ENCODE results near the gene NCMAP. TPM values are rescaled to one million over a fixed set of nuclear protein-coding genes. Genes with fewer than 3 reads are reported as not detected.

NCMAP gene
- total RNA-seq, 1 donor from 2014 or later = 1.3 TPM

DNA sequence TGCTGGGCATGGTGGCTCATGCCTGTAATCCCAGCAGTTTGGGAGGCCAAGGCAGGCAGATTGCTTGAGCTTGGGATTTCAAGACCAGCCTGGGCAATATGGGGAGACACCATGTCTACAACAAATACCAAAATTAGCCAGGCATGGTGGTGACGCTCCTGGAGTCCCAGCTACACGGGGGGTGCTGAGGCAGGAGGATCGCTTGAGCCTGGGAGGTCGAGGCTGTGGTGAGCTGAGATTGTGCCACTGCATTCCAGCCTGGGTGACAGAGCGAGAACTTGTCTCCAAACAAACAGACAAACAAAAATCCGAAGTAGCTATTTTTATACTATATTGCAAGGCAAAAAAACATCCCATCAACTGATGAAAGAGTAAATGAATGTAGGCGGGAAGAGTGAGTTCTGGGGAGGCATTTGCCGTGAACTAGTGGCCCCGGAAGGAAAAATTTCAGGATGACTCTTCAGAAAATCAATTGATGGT, 40.6 kb downstream of the NCMAP start:
- Mint-ChIP-seq H3K4me1 (ENCODE audit: low read depth) (peaks cover 3% of the 10 kb centered on the region), H3K4me3 (ENCODE audit: low read depth) (no peak overlapping the region), H3K36me3 (ENCODE audit: insufficient read depth) (no peaks in the 10 kb centered on the region), H3K27ac (no peak overlapping the region), H3K27me3 (no peaks in the 10 kb centered on the region), H3K9me3 (ENCODE audit: low read depth) (no peaks in the 10 kb centered on the region)
- DNase-seq (ENCODE audit: low spot score, unreplicated experiment) = no peak
- TF ChIP-seq, protein P1, sequence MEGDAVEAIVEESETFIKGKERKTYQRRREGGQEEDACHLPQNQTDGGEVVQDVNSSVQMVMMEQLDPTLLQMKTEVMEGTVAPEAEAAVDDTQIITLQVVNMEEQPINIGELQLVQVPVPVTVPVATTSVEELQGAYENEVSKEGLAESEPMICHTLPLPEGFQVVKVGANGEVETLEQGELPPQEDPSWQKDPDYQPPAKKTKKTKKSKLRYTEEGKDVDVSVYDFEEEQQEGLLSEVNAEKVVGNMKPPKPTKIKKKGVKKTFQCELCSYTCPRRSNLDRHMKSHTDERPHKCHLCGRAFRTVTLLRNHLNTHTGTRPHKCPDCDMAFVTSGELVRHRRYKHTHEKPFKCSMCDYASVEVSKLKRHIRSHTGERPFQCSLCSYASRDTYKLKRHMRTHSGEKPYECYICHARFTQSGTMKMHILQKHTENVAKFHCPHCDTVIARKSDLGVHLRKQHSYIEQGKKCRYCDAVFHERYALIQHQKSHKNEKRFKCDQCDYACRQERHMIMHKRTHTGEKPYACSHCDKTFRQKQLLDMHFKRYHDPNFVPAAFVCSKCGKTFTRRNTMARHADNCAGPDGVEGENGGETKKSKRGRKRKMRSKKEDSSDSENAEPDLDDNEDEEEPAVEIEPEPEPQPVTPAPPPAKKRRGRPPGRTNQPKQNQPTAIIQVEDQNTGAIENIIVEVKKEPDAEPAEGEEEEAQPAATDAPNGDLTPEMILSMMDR (IDR thresholded peaks at IDR 0.05; ENCODE audit: unreplicated experiment) = no peak

DNA sequence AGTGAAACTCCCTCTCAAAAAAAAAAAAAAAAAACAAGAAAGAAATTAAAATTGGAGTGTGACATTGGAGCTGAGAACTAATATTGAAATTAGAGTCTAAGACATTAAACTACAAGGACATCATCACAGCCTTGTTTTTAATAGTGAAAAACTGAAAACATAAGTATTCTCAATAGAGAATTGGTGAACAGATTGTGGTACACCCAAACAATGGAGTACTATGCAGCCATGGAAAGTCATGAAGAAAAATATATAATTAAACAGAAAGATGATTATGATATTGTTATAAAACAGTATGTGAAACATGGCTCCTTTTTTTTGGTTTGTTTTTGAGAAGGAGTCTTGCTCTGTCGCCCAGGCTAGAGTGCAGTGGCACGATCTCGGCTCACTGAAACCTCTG, 43.4 kb downstream of the NCMAP start:
- no peaks in the 10 kb centered on the region for H3K9me3 Mint-ChIP-seq (ENCODE audit: low read depth)
- H3K4me3 Mint-ChIP-seq (ENCODE audit: low read depth) = no peak overlapping the region
- DNase-seq (ENCODE audit: low spot score, unreplicated experiment) = no peak
- H3K27me3 Mint-ChIP-seq = no peaks in the 10 kb centered on the region
- H3K4me1 Mint-ChIP-seq (ENCODE audit: low read depth) = no peaks in the 10 kb centered on the region
- no peak overlapping the region for H3K27ac Mint-ChIP-seq
- H3K36me3 Mint-ChIP-seq (ENCODE audit: insufficient read depth) = no peaks in the 10 kb centered on the region
- TF ChIP-seq, protein P1 (IDR thresholded peaks at IDR 0.05; ENCODE audit: unreplicated experiment) = no peak

DNA sequence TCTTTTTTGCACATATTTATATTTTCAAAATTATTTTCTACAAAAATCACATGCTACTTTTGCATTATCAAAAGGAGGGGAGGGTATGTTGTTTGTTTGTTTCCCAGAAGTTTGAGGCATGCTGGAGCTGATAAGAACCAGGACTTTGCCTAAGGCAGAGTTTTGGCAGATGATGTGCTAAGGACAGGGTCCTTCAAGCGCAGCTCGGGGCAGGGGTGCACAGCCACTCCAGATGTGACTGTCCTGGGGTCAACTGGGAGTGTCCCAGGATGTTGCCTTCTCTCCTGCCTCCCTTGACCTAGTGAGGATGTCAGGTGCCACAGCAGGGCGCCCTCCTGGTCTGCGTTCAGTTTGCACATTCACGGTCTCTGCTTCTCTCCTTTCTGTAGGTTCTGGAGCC, 44.7 kb downstream of the NCMAP start:
- Mint-ChIP-seq H3K4me3 (ENCODE audit: low read depth) (no peak overlapping the region), H3K36me3 (ENCODE audit: insufficient read depth) (no peaks in the 10 kb centered on the region), H3K9me3 (ENCODE audit: low read depth) (no peaks in the 10 kb centered on the region), H3K27me3 (no peaks in the 10 kb centered on the region), H3K27ac (no peak overlapping the region), H3K4me1 (ENCODE audit: low read depth) (no peaks in the 10 kb centered on the region)
- DNase-seq (ENCODE audit: low spot score, unreplicated experiment) = no peak
- TF ChIP-seq, protein P1 (IDR thresholded peaks at IDR 0.05; ENCODE audit: unreplicated experiment) = no peak

DNA sequence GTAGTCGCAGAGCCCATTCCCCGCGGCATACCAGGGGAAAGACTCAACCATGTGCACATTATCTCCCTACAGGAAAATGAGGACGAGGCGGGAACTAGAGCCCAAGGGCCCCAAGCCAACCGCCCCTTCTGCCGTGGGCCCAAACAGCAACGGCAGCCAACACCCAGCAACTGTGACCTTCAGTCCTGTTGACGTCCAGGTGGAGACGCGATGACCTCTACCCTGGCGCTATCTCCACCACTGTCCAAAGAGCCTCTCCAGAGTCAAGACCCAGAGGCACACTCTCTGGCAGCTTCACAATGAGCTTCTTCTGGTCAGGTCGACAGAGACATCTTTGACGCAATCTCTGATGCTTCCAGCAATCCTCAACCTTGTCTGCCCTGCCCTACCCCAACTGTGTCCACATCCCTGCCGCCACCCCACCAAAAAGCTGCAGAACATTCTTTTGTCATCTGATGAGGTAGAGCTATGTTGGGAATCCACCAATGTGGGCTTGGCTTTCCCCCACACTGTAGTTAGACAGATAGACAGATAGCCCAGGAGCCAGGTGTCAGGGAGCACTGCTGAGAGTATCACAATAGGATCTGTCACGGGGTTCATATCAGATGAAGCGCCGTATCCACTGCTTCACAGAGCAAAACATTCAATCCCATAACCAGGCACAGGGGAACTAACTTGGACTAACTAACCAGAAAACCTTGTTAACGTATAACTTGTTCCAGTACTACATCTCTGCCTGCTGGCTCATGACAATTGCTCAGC, 49.8 kb downstream of the NCMAP start:
- Mint-ChIP-seq H3K4me3 (ENCODE audit: low read depth) (no peak overlapping the region), H3K27ac (no peak overlapping the region)
- TF ChIP-seq, protein P1 (IDR thresholded peaks at IDR 0.05; ENCODE audit: unreplicated experiment) = no peak

DNA sequence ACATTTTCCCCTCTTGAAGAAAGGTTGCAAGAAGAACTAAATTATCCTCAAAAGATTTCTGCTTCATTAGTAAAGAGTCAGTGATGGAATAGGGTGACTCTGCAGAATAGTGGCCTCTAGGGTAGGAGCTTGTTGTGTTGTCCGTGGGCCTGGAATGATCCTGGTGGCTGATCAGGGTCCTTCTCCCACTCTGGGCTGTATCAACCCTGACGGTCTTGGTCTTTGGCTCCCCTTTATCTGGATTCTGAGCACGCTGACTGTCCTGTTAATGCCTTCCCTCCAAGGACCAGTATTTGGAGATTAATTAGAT, 50.4 kb downstream of the NCMAP start:
- no peaks in the 10 kb centered on the region for H3K9me3 Mint-ChIP-seq (ENCODE audit: low read depth)
- no peaks in the 10 kb centered on the region for H3K27me3 Mint-ChIP-seq
- no peak overlapping the region for H3K27ac Mint-ChIP-seq
- TF ChIP-seq, protein P1 (IDR thresholded peaks at IDR 0.05; ENCODE audit: unreplicated experiment) = no peak
- H3K4me1 Mint-ChIP-seq (ENCODE audit: low read depth) = no peaks in the 10 kb centered on the region
- H3K36me3 Mint-ChIP-seq (ENCODE audit: insufficient read depth) = no peaks in the 10 kb centered on the region
- H3K4me3 Mint-ChIP-seq (ENCODE audit: low read depth) = no peak overlapping the region
- no peak for DNase-seq (ENCODE audit: low spot score, unreplicated experiment)

More for the DNA sequence above, 49.8 kb downstream of the NCMAP start:
- no peaks in the 10 kb centered on the region for H3K27me3 Mint-ChIP-seq
- no peaks in the 10 kb centered on the region for H3K36me3 Mint-ChIP-seq (ENCODE audit: insufficient read depth)
- no peaks in the 10 kb centered on the region for H3K9me3 Mint-ChIP-seq (ENCODE audit: low read depth)
- no peaks in the 10 kb centered on the region for H3K4me1 Mint-ChIP-seq (ENCODE audit: low read depth)
- no peak for DNase-seq (ENCODE audit: low spot score, unreplicated experiment)

Measured in progenitor cell of endocrine pancreas (in vitro differentiated cells).